Ureter (tissue), 1 donor: ENCODE measurements around the gene PHKB. TPM values are rescaled to one million over a fixed set of nuclear protein-coding genes. Genes with fewer than 3 reads are reported as not detected.
A peak's percentile ranks its signal among the peaks of the same experiment; 100 is the strongest.
"Not testable (repeated sequence)": the region's sequence is repeated elsewhere in the genome, so short reads cannot be mapped to it uniquely, and the experiment has no call there.

Experiments used
- DNase-seq: peaks from one replicate; pipeline ENCODE4 v3.0.0-alpha.2; 2020; ENCODE audit warnings: low spot score
- total RNA-seq: library from RNA; stranded (reverse); gene quantifications from one replicate; pipeline ENCODE4 v1.2.4, GENCODE V29; 2023
- donor health status: DM: yes; HTN: yes; CAD: no.

PHKB gene
- total RNA-seq: 107 TPM

DNA sequence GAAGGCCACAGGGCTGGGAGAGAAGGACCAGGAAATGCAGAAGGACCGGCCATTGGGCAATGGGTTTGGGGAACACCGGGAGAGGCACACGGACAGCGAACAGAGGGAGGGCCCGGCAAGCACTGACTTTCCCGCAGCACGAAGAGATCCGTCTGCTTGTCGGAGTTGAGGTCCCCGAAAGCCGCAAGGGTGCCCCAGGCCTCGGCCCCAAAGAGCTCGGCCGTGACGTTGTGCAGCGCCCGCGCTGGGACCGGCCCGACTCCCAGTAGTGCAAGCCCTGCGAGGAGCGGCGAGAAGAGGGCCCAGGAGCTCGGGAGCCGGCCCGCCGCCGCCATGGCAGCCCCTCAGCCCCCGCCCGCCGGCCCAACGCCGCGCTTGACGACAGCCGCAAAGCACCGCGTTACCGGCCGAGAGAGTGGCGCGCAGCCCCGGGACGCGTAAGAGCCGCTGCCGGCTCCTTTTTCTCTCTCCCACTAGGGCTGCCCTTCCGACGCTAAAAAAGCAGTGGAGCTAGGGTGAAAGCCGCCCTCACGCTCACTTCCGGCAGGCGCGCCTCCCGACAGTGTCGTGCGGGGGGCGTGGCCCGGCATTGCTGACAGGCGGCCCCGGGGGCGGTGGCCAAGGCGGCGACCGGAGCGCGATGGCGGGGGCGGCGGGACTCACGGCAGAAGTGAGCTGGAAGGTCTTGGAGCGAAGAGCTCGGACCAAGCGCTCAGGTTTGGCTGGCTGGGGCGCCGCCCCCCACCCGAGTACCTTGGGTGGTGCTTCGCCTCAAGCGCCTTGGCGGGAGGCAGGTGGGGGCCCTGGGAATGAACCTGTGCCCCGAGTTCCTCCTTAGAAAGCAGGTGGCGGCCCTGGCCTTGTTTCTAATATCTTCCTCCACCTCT lies at the start of gene PHKB, which contains the start of gene ITFG1:
TSS of gene PHKB (plus strand) at position 621 of the 887 bp plus-strand sequence. CDS start at position 641, 20 bp downstream.
TSS of gene ITFG1 (minus strand) at position 353 of the 887 bp plus-strand sequence. CDS start at position 335, 18 bp downstream.
- DNase-seq: peak; percentile 90

DNA sequence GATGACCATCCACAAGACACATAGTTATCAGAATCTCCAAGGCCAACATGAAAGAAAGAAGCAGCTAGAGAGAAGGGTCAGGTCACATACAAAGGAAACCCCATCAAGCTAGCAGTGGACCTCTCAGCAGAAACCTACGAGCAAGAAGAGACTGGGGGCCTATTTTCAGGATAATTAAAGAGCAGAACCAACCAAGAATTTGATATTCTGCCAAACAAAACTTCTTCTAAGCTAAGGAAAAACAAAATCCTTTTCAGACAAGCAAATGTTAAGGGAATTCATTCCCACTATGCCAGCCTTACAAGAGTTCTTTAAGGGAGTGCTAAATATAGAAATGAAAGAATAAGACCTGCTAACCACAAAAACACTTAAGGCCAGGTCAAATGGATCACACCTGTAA lies 48.1 kb upstream of the PHKB start:
- no peak for DNase-seq

DNA sequence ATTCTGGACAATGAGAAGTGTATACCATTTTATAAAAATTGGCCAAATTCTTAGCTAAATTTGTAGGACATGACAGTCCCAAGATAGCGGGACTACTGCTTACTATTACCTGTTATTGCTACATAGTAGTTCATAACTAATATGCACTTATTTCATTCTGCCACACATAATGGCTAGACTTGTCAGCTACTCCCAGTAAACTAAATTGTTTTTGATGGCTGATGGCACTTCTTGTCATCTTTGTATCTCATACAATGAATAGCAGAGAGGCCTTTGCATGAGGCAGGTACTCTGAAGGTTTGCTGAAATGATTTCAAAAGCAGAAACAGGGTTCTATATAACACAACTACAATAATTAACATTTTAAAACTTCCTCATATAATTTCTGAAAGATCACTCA lies 44.3 kb upstream of the PHKB start:
- no peak for DNase-seq

DNA sequence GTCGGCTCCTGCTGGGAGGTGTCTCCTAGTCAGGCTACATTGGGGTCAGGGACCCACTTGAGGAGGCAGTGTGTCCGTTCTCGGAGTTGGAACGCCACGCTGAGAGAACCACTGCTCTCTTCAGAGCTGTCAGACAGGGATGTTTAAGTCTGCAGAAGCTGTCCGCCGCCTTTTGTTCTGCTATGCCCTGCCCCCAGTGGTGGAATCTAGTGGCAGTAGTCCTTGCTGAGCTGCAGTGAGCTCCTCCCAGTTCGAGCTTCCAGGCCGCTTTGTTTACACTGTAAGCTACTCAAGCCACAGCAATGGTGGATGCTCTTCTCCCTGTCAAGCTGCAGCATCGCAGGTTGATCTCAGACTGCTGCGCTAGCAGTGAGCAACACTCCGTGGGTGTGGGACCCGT lies 36.3 kb upstream of the PHKB start:
- no peak for DNase-seq

DNA sequence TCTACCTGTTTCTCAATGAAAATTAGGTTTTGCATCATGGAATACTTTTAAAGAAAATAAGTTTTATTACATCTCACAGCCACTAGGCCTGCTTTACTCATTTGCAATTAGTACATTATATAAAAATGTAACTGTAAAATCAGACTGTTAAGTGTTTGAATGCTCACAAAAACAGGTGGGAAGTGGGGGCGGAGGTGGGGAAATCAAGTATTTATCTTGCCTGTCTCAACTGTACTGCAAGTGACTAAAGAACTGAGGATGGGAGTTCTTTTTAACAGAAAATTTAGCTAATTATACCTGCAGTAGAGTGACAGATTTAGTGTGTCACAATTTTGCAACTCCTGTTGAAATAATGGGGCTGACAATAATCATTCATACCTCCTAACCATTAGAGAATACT lies 34.3 kb upstream of the PHKB start:
- no peak for DNase-seq

DNA sequence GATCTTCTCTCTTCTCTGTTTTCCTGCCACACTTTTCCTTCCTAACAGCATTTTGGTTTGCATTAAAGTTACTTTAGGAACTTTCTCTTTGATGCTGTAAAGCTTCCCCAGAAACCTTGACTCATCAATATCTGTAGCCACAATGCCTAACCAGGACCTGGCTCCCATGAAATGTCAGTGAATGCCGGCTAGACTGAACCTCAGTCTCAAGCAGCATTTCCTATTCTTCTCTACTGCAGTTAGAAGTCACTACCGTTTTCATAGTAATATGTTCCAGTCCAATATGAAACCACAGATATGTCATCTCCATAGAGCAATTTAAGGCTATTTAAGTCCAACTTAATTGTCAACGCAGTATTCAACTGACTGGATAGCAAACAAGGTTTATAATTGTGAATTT lies 29.2 kb upstream of the PHKB start:
- no peak for DNase-seq

DNA sequence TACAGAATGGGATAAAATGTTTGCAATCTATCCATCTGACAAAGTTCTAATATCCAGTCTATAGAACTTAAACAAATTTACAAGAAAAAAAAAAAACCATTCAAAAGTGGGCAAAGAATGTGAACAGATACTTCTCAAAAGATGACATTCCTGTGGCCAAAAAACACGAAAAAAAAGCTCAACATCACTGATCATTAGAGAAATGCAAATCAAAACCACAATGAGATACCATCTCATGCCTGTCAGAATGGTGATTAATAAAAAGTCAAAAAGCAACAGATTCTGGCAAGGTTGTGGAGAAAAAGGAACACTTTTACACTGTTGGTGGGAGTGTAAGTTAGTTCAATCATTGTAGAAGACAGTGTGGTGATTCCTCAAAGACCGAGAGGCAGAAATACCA lies 26.9 kb upstream of the PHKB start:
- not testable (repeated sequence) for DNase-seq

DNA sequence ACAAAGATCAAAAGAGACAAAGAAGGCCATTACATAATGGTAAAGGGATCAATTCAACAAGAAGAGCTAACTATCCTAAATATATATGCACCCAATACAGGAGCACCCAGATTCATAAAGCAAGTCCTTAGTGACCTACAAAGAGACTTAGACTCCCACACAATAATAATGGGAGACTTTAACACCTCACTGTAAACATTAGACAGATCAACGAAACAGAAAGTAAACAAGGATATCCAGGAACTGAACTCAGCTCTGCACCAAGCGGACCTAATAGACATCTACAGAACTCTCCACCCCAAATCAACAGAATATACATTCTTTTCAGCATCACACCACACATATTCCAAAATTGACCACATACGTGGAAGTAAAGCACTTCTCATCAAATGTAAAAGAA lies 21.1 kb upstream of the PHKB start:
- DNase-seq: not testable (repeated sequence)

DNA sequence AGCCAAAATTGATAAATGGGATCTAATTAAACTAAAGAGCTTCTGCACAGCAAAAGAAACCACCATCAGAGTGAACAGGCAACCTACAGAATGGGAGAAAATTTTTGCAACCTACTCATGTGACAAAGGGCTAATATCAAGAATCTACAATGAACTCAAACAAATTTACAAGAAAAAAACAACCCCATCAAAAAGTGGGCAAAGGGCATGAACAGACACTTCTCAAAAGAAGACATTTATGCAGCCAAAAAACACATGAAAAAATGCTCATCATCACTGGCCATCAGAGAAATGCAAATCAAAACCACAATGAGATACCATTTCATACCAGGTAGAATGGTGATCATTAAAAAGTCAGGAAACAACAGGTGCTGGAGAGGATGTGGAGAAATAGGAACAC lies 18.2 kb upstream of the PHKB start:
- not testable (repeated sequence) for DNase-seq

DNA sequence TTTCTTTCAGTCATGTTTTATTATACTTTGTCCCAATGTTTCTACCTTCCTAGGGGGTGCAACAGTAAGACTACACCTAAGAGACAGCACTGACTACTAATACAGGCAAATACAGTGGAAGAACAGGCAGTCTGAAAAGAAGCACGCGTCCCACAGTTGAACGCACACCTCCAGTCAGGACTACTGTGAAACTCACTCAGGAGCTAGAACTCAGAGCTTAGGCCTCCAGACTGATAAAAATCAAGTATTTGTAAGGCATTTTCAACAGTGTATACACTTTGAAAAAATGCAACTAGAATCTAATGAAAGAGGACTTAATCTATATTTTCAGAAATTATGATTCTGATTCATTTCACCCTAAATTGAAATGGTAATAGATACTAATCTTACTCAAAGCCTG lies 14.7 kb upstream of the PHKB start:
- DNase-seq: no peak

DNA sequence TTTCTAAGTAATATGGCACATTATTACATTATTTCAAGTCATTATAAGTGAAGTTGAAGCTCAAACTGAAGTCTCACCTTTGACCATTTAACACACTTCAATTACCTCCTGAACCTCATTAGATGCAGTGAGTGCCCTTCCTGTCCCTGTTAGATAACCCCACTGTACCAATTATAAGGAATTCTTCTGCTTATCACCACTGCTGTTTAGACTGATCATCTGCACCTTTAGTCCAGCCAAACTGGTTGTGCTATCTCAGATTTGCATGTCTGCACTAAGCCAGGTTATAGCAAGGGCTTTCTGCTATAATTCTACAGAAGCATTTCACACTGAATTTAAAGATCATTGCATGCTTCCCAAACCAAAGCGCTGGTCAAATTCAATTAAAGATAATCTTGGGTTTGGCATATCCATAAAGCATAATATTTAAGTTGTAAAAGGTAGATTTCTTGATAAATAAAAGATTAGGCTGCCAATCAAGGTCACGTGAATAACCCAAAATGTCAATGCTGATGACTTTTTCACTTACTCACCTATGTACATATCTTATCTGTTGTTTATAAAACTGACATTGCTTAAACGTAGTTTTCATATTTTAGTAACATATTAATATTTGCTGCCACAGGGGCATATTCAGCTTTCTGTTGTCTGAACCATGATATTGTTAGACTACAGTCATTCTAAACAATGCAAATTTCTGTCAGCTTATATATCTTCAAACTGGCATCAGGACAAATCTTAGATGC lies 12.1 kb upstream of the PHKB start:
- DNase-seq: no peak

DNA sequence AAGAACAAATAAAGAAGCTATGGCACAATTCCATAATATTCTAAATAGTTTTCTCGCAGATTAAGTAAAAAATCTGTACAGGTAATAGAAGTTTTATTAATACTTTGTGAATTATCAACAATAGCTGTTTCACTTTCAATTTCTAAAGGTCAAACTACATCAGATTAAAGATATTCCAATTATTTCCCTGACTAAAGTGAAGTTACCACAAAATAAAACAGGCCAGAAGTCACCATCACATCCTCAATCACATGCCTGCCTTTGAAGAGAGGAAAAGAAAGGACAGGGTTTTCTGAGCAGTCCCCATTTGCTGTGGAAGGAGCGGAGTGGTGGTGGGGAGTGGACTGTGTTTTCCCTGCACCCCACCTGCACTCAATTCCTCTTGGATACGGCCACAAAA lies 11.3 kb upstream of the PHKB start:
- DNase-seq: no peak

DNA sequence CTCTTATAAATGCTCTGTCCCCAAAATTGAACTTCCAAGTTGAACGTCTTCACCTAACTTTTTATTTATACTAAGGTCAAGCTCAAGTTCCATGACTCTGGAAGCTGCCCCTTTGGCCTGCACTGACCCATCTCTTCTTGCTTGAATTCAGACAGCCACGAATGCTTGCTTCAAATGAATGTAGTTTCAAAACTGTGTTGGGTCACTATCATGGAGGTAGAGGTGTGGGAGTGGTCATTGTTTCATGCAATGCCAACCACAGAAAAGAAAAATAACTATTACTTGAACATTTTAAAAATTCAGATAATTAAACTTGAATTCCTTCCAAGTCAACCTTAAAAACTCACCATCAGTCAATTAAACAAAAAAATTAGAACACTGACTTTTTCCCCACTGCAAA lies 2.8 kb upstream of the PHKB start:
- no peak for DNase-seq

DNA sequence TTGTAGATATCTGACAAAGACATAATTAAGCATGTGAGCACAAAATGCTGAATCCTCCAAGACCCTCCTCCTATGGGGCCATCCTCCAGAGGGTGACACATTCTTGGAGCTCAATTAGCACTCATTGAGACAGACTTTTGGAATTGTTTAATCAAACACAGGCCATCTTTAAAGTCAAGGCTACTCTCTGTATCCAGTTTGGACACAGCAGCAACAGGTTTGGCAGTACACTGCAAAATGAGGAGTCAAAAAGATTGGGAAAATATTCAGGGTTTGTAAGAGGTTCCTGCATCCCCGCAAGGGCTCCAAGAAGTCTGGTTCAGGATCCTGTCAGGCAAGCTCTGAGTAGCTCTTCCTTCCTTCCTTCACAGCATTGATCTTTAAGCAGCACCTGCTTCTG lies 1.5 kb upstream of the PHKB start:
- no peak for DNase-seq

DNA sequence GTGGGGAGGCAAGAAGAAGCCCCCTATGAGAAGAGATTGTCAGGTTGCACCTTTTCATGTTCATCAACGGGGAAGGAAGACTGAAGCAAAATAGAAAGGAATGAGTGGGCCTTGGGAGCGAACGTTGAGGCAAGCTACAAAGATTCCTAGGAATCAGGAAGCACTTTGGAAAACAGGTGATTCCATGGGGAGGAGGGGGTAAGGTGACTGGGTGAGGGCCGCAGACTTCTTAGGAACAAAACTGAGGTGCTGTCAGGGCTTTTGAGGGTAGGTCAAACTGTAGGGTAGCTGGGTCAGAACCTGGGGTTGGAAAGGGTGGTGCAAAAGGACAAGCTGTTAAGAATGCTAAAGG lies 796 bp upstream of the PHKB start:
- no peak for DNase-seq

DNA sequence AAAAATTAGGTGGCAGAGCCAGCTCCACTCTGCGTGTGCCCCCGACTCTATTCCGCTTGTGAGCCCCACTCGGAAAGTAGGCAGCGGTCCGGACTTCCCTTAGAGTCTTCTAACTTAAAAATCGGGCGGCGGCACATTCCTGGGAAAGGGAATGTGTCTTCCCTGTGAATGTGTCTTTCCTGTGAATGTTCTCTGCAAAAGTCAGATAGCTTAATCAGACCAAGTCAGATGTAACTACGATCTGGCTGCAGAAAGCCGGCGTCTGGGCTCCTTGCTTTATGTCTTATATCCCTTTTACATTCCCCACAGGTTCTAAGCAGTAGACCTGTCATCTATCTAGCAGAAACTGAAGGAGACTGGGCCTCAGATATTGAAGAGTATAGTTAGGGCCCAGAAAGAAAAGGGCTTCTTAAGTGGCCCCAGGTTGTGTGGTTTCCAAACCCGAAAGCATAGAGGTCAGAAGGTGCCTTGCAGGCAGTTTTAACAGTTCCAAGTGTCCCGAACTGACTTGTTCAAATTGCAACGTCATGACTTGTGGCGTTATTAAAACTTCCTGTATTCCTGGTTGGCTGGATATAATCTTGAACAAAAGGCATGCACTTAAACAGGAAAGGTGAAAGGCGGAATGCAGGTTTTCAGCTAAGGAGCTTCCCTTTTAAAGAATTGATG lies 601 bp downstream of the PHKB start:
- DNase-seq: no peak

DNA sequence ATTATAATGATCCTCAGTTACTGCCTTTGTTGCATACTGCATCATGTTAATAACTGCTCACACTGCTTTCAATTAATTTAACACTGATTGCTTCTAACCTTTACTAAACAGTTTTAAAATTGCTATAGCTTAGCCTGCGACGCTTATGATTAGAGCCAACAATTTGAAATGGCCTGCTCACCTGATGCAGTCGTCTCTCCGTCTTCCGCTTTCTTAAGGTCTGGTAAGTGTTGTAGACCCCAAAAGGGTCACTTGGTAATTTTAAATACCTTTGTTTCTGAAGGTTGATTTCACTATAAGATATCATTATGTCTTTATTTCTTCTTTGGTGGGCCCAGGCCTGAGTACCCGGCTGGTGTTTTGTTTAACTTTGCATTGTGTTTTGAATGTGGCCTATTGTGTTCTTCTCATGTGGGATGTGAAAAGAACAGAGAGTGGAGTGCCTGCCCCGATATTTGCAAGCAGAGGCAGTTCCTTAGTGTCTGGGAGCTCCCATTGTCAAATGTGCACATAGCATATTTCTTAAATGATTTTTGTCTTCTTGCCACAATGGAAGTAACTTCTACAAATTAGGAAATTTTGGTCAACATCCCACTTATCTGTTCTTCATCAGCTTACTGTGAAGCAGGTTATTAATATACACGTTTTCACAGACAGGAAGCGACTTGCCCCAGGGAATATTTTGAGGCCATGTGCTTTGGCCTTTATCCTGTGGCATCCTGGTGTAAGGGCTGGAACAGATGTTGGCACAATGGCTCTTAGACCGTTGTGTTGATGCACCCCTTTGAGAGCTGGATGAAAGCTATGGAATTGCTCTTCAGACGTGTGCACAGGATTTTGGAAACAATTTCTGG lies 2.9 kb downstream of the PHKB start:
- no peak for DNase-seq

DNA sequence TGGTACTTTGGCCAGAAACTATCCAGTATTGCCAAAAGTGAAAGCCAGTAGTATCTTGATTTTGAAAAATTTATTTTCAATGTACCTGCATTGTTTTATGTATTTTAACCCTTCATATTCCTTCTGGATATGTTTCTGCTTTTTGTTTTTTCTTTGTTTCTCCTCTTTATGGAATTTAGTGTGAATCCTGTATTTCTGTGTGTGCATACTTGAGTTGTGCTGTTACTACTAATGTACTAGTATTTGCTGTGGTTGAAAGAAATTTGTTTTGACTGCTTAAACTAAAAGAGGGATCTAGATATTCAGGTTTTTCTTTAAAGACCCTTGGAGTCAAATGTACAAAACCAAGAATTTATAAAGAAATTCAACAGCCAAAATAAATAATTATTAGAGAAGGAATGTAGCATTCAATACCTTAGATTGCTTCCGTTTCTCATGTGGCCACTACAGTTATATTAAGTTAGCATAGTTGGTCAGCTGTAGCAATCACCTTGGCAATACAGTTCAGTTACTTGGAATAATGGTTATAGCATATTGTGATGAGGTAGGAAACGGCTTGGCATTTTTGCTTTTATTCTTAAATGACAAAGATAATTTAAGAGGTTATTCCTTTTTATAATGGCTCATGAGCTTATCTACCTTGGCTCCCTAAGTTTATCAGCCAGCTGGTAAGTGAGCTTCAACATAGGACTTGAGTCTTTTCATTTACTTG lies 4.9 kb downstream of the PHKB start:
- DNase-seq: no peak

DNA sequence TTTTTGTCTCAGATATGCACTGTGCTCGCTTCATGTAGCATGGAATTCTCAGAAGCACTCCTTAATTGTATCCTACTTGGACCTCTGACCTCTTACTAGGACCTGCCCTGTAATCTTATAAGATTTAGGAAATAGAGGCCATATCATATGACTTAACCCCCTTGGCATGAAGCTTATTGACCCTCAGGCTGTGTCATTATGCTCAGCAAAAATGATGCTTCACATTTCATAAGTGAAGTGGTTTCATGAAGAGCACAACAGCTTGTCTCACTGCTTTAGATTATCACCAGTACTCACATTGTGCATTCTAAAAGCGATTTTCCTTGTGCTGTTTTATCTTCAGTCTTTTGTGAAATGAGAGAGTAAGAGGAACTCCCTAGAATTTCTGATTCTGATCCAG lies 6.4 kb downstream of the PHKB start:
- DNase-seq: no peak

DNA sequence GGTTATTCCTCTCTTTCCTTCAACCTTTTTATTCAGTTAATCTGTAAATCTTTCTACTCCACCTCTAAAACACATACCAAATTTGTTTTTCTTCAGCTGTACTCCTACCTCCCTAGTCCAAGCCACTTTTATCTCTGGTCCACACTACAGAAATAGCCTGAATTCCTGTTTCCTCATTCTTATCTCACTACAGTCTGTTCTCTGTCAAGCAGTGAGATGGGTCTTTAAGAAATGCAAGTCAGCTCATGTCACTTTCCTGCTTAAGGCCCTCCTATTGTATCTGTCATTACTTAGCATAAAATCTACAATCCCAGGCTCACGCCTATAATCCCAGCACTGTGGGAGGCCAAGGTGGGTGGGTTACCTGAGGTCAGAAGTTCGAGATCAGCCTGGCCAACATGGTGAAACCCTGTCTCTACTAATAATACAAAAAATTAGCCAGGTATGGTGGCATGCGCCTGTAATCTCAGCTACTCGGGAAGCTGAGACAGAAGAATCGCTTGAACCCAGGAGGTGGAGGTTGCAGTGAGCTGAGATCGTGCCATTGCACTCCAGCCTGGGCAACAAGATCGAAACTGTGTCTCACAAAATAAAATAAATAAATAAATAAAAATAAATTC lies 7.0 kb downstream of the PHKB start:
- not testable (repeated sequence) for DNase-seq
